Right lung (tissue), 5 donors: ENCODE measurements around the gene TUBB4B. TPM values are rescaled to one million over a fixed set of nuclear protein-coding genes. Genes with fewer than 3 reads are reported as not detected.

Experiments
- DNase-seq, 2 donors: peaks; one replicate each; pipeline ENCODE4 v3.0.0-alpha.2; 2013
- polyA plus RNA-seq, 5 donors: library from polyadenylated mRNA; unstranded; fragments of 120-200 nt; gene quantifications; one replicate each; pipeline versions ENCODE4 v1.2.1 to v1.2.3, GENCODE V29; 2013; ENCODE audit warnings: inconsistent platforms in 1 of 5, low replicate concordance in 1 of 5; ENCODE audit not compliant: insufficient read length in 5 of 5, insufficient read depth in 1 of 5

Gene TUBB4B
- polyA plus RNA-seq, 5 donors, result 211 to 322 (median 258) TPM

DNA sequence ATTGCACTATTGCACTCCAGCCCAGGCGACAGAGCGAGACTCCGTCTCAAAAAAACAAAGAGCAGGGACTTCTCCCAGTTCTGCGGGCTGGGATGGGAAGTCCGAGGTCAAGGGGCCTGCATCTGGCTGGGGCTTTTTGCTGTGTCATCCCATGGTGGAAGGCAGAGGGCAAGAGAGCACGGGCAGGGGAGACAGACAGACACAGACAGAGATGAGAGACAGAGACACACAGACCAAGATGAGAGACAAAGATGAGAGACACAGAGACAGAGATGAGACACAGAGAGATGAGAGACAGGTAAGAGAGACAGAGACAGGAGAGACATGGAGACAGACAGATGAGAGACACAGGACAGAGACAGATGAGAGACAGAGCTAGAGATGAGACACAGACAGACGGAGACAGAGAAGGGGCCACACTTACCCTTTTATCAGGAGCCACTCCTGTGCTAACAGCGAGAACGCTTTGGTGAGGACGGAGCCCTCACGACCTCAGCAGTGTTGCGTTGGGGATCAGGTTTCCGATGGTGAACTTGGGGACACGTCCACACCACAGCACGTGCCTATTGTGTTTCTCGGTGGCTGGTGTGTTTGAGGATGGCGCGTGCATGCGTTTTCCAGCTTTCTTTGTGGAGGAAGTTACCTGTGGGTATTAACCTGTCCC is 27.6 kb downstream of the TUBB4B start:
- DNase-seq, result no peak

DNA sequence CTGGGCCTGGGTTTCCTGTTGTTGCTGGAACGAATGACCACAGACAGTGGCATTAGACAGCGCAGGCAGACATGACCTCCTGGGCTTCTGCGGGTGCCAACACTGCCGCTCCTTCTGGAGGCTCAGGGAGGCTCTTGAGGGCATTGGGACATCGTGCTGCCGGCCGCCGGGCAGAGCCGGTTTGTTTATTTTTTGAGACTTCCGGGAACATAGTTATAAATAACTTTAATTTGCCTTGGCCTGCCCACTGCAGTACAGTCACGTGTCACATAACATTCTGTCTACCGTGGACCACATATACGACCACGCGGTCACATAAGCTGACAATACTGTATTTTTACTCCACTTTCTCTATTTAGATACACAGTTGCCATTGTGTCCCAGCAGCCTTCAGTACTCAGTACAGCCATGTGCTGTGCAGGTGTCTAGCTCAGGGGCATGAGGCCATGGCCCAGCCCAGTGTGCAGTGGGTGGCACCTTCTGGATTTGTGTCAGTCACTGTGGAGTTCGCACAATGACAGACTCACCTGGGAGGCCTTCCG is 28.2 kb downstream of the TUBB4B start:
- no peak for DNase-seq

DNA sequence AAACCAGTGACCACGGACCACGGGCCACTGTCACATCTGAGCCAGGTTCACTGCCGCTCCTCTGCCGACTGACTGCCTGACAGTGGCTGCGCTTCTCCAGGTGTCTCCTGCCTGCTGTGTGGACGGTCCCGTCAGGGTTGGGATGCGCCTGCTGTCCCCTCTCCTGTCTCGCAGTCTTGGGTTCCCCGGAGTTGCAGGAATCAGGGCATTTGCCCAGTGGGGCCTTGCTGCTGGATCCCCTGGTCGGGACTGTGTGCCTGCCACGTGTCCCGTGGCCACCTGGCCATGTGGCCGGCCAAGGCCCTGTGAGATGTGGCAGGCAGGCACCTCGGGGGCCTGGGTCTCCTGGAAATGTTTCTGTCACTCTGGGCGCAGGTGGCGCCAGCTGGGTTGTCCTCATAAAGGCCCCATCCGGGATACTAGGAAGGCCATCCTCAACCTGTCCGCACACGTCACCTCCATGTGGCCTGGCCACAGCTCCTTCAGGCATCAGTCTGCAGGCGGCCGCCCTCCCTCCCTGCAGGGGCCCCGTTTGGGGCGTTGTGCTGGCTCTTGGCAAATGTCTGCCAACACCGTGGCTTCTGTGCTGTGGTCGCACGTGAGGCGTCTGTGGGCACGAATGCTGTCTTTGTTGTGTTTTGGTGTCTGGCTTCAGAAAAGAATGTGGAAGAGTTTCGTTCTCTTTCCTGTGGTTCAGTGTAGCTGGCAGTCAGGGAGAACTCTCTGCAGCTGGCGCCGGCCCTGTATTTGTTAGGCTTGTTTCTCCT is 30.0 kb downstream of the TUBB4B start:
- no peak for DNase-seq

DNA sequence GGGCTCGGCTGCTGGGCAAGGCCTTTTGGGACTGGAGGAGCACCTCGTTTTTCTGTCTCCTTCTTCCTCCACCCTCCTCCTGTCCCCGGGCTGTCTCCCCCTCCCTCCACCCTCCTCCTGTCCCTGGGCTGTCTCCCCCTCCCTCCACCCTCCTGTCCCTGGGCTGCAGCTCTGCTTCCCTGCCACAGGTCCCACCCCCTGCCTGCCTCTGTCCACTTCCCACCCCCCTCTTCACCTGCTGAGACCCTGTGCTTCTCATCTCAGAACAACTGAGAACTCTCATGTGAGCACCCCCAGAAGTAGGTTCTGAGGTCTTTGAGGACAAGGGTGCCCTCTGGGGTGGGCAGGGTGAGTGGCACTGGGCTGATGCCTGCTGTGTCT is 30.6 kb downstream of the TUBB4B start:
- no peak for DNase-seq

DNA sequence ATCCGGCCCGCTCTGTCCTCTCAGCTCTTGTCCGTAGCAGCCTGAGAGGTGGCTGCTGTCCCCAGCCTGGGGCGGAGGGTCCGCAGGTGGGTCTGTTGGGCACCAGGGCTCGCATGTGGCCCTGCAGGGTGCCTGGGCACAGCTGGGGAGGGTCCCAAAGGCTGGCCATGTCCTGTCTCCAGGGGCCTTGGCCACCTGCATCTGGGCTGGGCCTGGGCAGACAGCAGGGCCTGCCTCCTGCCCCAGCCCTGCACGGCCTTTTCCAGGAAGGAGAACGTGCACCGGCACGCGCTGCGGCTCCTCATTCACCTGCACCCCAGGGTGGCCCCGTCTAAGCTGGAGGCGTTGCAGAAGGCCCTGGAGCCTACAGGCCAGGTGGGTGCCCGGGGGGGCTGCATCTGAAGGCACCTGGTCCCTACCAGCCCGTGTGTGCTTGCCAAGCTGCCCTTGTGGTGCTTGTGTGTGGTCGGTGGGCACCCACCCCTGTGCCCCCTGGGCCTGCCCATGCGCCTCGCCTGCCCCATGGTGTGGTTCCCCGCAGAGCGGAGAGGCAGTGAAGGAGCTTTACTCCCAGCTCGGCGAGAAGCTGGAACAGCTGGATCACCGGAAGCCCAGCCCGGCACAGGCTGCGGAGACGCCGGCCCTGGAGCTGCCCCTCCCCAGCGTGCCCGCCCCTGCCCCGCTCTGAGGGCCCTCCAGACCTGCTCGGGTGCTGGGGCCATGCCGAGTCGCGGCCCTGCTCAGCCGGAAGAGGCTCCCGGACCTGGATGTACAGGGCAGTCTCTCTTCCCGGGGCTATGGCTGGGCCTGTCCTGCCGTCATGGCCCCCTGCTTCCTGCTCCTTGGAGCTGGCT is 31.4 kb downstream of the TUBB4B start:
- no peak for DNase-seq

DNA sequence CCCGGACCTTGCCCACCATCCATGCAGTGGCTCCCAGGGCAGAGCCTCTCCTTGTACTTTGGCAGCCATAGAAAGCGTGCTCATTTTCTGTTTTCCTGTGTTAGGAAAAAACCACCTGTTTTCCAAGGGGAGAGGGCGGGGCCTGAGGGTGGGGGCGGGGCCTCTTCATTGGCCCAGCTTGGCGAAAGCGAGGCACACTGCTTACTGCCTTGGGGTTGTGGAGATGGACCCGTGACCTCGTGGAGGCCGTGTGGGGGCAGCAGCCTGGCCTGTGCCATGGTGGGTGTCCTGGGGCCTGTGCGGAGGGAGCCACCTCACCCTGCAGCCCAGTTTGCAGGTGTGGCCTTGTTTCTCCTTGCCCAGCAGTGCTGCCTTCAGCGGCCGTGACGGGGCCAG is 32.0 kb downstream of the TUBB4B start:
- no peak for DNase-seq

DNA sequence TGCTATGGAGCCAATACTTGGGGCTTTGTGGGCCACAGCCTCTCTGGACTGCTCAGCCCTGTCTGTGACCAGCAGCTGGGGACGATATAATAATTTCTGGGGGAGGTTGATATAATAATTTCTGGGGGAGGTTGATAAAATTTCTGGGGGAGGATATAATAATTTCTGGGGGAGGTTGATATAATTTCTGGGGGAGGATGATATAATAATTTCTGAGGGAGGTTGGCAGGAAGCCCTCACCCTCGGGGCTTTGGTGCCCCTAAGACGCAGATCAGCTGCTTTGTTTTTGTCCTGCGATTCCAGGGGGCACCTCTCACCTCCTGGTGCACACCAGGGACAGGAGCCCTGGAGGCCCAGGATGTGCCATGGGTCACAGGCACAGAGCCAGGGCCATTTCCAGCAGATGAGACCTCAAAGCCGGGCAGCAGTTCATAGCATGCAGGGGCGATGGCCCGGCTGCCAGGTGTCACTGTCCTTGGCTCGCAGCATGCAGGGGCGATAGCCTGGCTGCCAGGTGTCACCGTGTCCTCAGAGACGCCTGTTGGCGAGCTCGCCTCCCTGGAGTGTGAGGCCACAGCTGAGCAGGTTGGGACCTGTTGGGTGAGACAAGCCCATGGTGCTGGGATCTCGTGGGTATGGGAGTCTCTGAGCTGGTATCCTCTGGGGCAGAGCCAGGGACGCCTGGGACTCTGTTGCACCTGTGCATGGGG is 32.7 kb downstream of the TUBB4B start:
- DNase-seq, result no peak

DNA sequence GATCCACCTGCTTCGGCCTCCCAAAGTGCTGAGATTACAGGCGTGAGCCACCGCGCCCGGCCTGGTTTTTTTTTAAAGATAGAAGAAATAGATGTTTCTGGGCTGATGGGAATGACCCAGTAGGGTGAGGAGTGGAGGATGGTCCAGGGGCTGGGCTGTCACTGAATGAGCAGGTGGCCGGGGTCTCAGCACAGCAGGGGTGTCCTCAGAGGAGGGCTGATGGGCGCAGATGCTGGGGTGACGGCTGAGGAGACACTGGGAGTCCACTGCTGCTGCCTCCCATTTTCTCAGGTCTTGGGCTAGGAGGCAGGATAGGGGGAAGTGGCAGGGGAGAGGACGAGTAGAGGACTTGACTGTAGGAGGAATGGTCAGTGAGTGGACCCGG is 34.1 kb downstream of the TUBB4B start:
- DNase-seq, result no peak

DNA sequence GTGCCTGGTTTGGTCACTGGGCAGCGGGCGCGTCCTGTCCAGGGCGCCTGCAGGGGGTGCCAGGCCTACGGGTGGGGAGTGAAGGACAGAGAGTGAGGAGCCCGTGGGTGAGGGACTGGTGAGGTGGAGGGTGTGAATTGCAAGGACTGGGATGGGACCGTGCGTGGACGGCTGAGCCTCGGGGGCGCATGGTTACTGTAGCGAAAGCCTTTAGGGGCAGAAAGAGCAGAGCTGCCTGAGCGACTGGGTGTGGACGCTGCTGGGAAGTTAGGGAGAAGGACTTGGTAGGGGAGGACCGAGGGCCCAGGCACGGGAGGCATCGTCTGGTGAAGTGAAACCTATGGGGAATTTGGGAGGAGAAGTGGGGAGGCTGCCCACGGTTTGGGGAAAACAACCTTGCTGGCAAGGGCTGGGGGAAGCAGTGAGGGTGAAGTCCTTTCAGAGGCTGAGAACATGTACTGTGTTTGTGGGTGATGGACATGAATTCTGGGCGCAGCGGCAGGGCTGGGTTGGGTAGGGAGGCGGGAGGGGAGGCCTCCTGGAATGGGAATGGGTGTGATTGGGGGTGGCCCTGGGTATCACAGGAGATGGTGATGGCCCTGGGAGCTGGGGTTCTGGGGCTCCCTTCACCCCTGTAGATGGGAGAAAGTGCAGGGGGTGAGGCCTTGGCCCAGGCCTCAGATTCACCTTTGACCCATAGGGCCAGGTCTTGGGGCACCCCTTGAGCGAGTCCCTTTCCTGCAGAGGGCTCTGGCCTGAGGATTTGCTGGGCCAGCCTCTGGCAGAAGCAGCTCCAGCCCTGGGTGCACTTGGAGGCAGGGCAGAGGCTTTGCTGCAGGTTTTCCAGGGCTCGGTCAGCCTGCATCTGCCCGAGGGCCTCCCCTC is 34.7 kb downstream of the TUBB4B start:
- DNase-seq, result no peak

DNA sequence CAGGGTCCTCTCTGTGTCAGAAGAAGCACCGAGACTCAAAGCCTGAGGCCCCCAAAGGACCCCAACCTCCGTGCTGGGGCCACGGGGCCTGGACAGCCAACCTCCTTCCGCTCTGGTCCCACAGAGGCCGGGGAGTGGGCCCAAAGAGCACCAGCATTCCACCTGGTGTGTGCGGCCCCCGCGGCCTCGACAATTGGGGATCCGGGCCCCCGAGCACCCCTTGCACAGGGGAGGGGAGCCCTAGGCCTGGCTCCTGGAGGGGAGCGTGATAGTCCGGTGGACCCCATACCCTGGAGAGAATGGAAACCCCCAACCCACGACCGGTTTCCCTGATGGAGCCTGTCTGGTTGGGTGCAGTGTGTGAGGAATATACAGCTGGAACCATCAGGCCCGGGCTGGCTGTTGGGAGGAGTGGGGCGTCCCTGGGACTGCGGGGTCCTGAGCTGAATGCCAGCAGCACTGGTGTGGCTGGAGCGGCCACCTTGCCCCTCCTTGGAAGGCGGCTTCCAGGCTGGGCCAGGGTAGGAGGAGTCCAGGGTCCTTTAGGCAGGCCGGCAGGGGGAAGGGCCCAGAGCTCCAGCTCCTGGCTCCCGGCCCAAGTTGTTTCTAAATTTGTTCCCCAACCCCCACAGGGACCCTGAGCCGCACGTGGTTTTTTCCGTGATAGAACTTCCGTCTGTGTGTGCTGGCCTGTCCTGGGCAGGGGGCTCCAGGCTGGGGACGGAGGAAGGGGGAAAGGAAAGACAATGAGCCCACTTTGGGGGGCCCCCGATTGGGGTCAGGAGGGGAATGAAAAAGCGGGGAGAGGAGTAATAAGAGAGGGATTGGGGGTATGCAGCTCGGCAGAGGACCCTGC is 35.6 kb downstream of the TUBB4B start:
- peak; percentile 87 to 90 for DNase-seq

DNA sequence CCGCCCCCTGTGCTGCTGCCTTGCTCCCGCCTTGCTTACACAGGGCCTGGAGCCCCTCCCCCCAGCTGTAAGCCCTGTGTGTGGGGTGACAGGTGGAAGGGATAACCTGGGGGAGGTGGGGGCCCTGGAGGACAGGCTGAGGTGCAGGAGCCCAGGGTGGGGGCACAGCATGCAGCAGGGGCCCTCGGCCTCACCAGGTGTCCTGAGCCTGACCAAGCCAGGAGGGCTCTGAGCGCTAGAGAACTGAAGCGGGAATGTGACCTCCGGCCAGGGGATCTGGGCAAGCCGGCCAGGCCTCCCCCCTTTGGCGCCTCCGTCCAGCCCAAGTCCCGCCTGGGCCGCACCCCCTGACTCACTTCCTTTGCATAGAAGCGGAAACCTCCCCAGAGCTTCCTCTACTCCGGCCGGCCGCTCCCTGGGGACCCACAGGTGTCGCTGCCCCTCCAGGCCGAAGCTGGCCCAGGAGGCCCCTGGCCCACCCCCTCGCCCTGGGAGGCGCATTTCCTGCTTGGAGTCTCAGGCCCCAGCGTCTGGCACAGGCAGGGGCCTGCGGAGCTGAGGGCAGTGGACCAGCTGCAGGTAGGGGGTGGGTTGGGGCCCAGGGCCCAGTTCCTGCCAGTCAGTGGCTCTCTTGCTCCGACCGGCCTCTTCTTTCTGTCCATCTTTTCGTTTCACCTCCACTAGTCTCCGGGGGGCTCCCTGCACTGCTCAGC is 36.4 kb downstream of the TUBB4B start, which contains the start of gene TOR4A:
Gene TOR4A, plus strand, starts transcription at position 398 of the 713 bp plus-strand sequence. CDS start 964 bp downstream, outside the sequence.
- DNase-seq, result peak in 1 of 2 donors; percentile 78

DNA sequence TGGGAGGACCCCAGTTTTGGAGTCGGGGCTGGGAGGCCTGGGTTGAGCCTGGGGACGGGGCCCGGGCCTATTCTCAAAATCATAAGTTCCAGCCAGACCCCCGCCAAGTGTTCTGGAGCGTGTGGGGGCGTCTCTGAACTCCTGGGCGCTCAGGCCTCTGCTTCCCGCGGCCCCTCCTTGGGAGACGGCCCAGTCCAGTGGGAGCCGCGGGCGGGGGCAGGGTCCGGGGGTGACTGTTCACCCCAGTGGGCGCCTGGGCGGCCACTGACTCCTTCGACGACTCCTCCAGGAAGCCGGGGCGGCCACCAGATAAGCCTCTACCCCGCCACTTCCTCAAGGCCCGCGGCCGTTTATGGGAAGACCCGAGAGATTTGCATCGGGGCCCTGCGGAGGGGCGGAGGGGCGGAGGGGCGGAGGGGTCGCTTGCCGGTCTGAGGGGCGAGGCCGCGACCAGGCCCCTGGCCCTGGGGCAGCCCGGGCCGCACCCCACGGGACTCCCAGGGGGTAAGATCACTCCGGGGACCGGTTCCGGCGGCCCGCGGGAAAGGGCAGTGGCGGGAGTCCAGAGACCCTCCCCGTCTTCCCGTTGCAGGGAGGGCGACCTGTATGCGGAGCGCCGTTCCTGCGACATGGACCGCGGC is 37.1 kb downstream of the TUBB4B start:
- no peak for DNase-seq

DNA sequence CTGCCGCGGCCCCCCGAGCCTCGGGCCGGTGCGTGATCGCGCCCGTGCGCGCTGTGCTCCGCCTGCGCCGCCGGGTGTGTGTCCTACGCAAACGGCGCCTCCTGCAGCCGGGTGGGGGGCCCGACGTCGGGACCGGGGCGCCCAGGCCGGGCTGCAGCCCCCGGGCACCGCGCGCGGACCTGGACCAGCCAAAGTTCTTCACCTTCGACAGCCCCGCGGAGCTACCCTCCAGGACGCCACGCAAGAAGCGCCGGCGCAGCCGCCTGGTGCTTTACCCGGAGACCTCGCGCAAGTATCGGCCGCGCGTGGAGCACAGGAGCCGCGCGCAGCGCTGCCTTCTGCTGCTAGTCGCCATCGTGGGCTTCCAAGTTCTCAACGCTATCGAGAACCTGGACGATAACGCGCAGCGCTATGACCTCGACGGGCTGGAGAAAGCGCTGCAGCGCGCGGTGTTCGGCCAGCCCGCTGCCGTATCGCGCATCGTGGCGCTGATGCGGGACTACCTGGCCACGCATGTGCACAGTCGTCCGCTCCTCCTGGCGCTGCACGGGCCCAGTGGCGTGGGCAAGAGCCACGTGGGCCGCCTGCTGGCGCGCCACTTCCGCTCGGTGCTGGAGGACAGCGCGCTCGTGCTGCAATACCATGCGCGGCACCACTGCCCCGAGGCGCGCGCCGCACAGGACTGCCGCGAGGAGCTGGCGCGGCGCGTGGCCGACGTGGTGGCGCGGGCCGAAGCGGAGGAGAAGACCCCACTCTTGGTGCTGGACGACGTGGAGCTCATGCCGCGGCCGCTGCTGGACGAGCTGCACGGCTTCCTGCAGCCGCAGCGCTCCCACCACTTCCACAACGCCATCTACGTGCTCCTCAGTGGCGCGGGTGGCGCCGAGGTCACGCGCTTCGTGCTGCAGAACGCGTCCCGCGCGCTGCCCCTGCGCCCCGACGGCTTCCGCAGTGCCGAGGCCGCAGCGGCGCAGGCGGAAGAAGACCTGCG is 37.9 kb downstream of the TUBB4B start:
- DNase-seq, result no peak

DNA sequence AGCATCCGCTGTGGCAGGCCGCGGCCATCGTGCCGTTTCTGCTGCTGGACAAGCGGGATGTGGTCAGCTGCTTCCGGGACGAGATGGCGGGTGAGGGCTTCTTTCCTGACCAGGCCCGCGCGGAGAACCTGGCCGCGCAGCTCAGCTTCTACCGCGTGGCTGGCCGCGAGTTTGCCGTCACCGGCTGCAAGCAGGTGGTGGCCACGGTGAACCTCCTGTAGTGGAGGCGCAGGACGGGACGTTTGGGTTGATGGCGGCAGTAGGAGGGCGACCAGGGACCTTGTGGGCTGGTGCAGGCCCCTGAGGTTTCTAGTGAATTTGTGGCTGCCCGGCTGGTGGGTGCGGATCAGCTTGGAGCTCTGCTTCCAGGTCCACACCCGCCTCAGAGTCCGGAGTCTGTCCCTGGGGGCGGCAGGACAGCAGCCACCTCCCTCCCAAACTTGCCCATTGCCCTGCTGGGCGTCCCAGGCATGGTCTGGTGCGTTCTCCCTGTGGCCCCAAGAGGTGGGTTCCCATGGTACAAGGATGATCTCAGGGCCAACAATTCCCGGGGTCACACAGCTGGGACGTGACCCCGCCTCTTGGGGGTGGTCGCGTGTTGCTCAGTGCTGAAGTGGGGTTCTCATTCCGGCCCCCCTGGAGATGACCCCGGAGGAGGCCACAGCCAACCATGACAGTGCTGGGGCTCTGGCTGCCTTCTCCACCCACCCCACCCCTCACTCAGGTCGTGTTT is 38.8 kb downstream of the TUBB4B start:
- no peak for DNase-seq

DNA sequence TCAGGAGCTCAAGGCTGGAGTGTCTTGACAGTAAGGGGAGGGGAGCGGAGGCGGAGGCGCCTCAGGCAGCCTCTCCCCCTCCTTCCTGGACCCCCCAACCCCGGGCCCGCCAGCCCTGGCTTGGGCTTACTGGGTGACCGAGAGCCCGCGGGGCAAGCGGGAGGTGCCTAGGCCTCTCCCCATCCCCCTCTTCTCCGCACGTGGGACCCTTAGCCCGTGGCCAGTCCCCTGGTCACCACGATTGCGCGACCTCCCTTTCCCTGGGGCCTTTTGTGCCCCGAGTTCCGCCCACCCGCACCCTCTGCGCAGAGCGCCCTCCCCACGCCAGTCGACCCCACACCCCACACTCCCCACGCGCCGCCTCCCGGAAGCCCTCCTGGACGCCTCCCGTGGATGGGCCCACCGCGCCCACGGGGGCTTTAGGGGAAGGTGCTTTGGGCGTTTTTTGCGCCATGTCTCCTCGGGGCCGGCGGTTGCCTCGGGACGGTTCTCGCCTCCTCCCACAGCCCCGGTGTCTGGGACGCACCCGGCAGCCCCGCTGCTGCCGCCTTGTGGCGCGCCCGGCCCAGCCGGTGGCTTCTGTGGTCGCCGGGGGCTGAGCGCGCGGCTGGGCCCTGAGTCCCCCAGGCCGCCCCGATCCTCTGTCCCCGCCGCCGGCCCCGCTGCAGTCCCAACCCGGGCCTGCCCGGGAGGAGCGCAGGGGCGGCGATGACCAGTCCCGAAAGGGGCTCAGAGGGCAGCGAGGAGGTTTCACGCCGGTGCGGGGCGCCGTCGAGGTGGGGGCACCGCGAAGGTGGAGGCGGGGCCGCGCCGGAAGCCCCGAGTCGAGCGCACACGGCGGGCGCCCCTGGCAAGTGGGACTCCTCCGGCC is 39.6 kb downstream of the TUBB4B start:
- DNase-seq, result no peak
